Mesodermal cell (in vitro differentiated cells): Measurements from ENCODE around the gene NRGN. TPM values are rescaled to one million over a fixed set of nuclear protein-coding genes. Genes with fewer than 3 reads are reported as not detected.
A peak's percentile ranks its signal among the peaks of the same experiment; 100 is the strongest.

Experiments
- H3K27ac ChIP-seq: 2 replicates; pipeline ENCODE4 v1.7.0; 2013; ENCODE audit warnings: mild to moderate bottlenecking, low read depth, low read length, moderate library complexity; ENCODE audit not compliant: severe bottlenecking
- H3K36me3 ChIP-seq: 2 replicates; pipeline ENCODE4 v1.7.1; 2013; ENCODE audit warnings: mild to moderate bottlenecking, low read length, moderate library complexity; ENCODE audit not compliant: control insufficient read depth, insufficient read depth
- H3K4me1 ChIP-seq: one replicate; pipeline ENCODE4 v1.7.1; 2013; ENCODE audit warnings: mild to moderate bottlenecking, low read length; ENCODE audit not compliant: insufficient read depth, control insufficient read depth, poor library complexity, severe bottlenecking
- H3K4me3 ChIP-seq: 2 replicates; pipeline ENCODE4 v1.7.0; 2013; ENCODE audit warnings: low read length, control low read depth, mild to moderate bottlenecking; ENCODE audit not compliant: insufficient read depth, poor library complexity, severe bottlenecking; ENCODE audit errors: extremely low read depth
- H3K9me3 ChIP-seq: 2 replicates; pipeline ENCODE4 v1.7.1; 2013; ENCODE audit warnings: mild to moderate bottlenecking, low read length, moderate library complexity; ENCODE audit not compliant: control insufficient read depth
- WGBS, 2 experiments: methylation state at CpG; one replicate each; pipeline ENCODE4 v1.1.5; 2013; ENCODE audit warnings: missing lambda C conversion rate in 2 of 2; ENCODE audit not compliant: insufficient coverage in 2 of 2; 5-methylcytosine and 5-hydroxymethylcytosine counted together
- polyA plus RNA-seq, 2 experiments: library from polyadenylated mRNA; stranded (reverse); fragments of 50-300 nt; gene quantifications; one replicate each; pipeline ENCODE4 v1.2.3, GENCODE V29; 2013

Gene NRGN
- polyA plus RNA-seq (2013, experiment 1 of 2): 28.7 TPM
- polyA plus RNA-seq (2013, experiment 2 of 2): 23.7 TPM

- 2 to 4% methylated on average over 23 to 38 of the region's 59 CpGs for WGBS, 2 experiments
- H3K4me3 ChIP-seq: peak within 1 kb of the TSS; percentile 63
- peak within 1 kb of the TSS; percentile 6 for H3K27ac ChIP-seq
- H3K9me3 ChIP-seq: no peaks in the 10 kb centered on the region
- H3K36me3 ChIP-seq: peaks cover 4% of the 10 kb centered on the region
- peaks cover 18% of the 10 kb centered on the region for H3K4me1 ChIP-seq
Measured at GRCh38 chr11:124739479-124740276, at the start of gene NRGN. Gene NRGN, plus strand, starts transcription at chr11:124739942. Its CDS starts 143 bp downstream, at chr11:124740085.

GRCh38 chr11:124693142-124693541 is 46.6 kb upstream of the NRGN start:
- WGBS, 2 experiments: 100% methylated on average over 1 of the region's 2 CpGs; no CpG with 5 or more reads in 1 of the 2 experiments
- Histone ChIP-seq H3K4me1 (no peaks in the 10 kb centered on the region), H3K36me3 (no peaks in the 10 kb centered on the region), H3K9me3 (no peaks in the 10 kb centered on the region), H3K27ac (no peak overlapping the region), H3K4me3 (no peak overlapping the region)

- no peaks in the 10 kb centered on the region for H3K4me1 ChIP-seq
- no peak overlapping the region for H3K4me3 ChIP-seq
- H3K27ac ChIP-seq: no peak overlapping the region
- no peaks in the 10 kb centered on the region for H3K36me3 ChIP-seq
- H3K9me3 ChIP-seq: no peaks in the 10 kb centered on the region
- no CpG with 5 or more reads among the region's 1 CpG for WGBS, 2 experiments
Measured at GRCh38 chr11:124699547-124699946, 40.2 kb upstream of the NRGN start.

GRCh38 chr11:124700028-124700427 is 39.7 kb upstream of the NRGN start:
- Histone ChIP-seq H3K4me3 (no peak overlapping the region), H3K9me3 (no peaks in the 10 kb centered on the region), H3K27ac (no peak overlapping the region), H3K36me3 (no peaks in the 10 kb centered on the region), H3K4me1 (no peaks in the 10 kb centered on the region)

GRCh38 chr11:124707829-124708228 is 31.9 kb upstream of the NRGN start:
- H3K27ac ChIP-seq: no peak overlapping the region
- H3K36me3 ChIP-seq: no peaks in the 10 kb centered on the region
- peaks cover 3% of the 10 kb centered on the region for H3K9me3 ChIP-seq
- H3K4me1 ChIP-seq: no peaks in the 10 kb centered on the region
- H3K4me3 ChIP-seq: no peak overlapping the region
- WGBS, 2 experiments: 88 to 89% methylated on average over 3 of the region's 4 CpGs

- Histone ChIP-seq H3K4me1 (peaks cover 1% of the 10 kb centered on the region), H3K36me3 (no peaks in the 10 kb centered on the region), H3K27ac (no peak overlapping the region), H3K4me3 (no peak overlapping the region), H3K9me3 (peaks cover 3% of the 10 kb centered on the region)
- no CpG with 5 or more reads among the region's 3 CpGs for WGBS, 2 experiments
Measured at GRCh38 chr11:124712392-124712791, 27.4 kb upstream of the NRGN start.

GRCh38 chr11:124716591-124716990 is 23.2 kb upstream of the NRGN start:
- Histone ChIP-seq H3K36me3 (no peaks in the 10 kb centered on the region), H3K9me3 (no peaks in the 10 kb centered on the region), H3K4me1 (peaks cover 19% of the 10 kb centered on the region), H3K27ac (no peak overlapping the region), H3K4me3 (no peak overlapping the region)
- WGBS, 2 experiments: 20% methylated on average over 1 of the region's 3 CpGs; no CpG with 5 or more reads in 1 of the 2 experiments

GRCh38 chr11:124717421-124717785 is 22.3 kb upstream of the NRGN start:
- 65 to 72% methylated on average over 4 to 5 of the region's 7 CpGs for WGBS, 2 experiments
- no peaks in the 10 kb centered on the region for H3K9me3 ChIP-seq
- no peak overlapping the region for H3K27ac ChIP-seq
- H3K4me3 ChIP-seq: no peak overlapping the region
- peaks cover 22% of the 10 kb centered on the region for H3K4me1 ChIP-seq
- no peaks in the 10 kb centered on the region for H3K36me3 ChIP-seq

GRCh38 chr11:124717786-124718651 is 21.7 kb upstream of the NRGN start:
- Histone ChIP-seq H3K36me3 (no peaks in the 10 kb centered on the region), H3K27ac (no peak overlapping the region), H3K4me1 (peaks cover 22% of the 10 kb centered on the region), H3K4me3 (peak overlapping the region; percentile 32), H3K9me3 (no peaks in the 10 kb centered on the region)
- 6 to 7% methylated on average over 19 to 20 of the region's 45 CpGs for WGBS, 2 experiments

GRCh38 chr11:124718801-124719200 is 20.9 kb upstream of the NRGN start:
- no peaks in the 10 kb centered on the region for H3K9me3 ChIP-seq
- peaks cover 22% of the 10 kb centered on the region for H3K4me1 ChIP-seq
- H3K4me3 ChIP-seq: no peak overlapping the region
- 26 to 28% methylated on average over 11 to 12 of the region's 14 CpGs for WGBS, 2 experiments
- no peak overlapping the region for H3K27ac ChIP-seq
- H3K36me3 ChIP-seq: no peaks in the 10 kb centered on the region
